ENCODE data around the gene PAK1.

PAK1 gene

DNA sequence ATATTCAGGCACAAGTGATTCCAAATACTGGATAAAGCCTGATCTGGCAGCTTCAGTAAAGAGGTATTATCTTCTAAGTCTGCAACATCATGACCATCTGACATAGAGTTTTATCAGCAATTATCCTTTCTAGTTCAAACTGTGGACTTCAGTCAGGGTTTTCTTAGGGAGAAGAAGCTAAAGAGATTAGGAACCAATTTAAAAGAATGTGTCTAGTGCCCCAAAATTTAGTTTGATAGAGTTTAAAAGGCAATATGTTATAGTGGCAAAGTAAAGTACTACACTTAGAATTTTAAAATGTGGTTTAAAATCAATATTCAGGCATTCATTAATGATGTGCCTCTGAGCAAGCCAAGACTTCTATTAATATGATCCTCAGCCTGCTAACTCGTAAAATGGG, 5.4 kb downstream of the PAK1 start:
- no peak for TF ChIP-seq CSDC2 (CRISPR knock-in tag; IDR thresholded peaks at IDR 0.05)
- no peak for TF ChIP-seq SNAI2 (CRISPR knock-in tag; IDR thresholded peaks at IDR 0.05)
- TF ChIP-seq ZNF70 (CRISPR knock-in tag; IDR thresholded peaks at IDR 0.05) = no peak
- no peak for TF ChIP-seq RARB (CRISPR knock-in tag; IDR thresholded peaks at IDR 0.05)
- TF ChIP-seq GLIS3 (CRISPR knock-in tag; IDR thresholded peaks at IDR 0.05) = no peak
- TF ChIP-seq ESRRG (CRISPR knock-in tag; IDR thresholded peaks at IDR 0.05) = no peak
- no peak for TF ChIP-seq OSR1 (CRISPR knock-in tag; IDR thresholded peaks at IDR 0.05)
- no peak for TF ChIP-seq ZFP3 (CRISPR knock-in tag; IDR thresholded peaks at IDR 0.05)
- no peak for TF ChIP-seq CREB5 (CRISPR knock-in tag; IDR thresholded peaks at IDR 0.05; ENCODE audit: low read depth)
- TF ChIP-seq BACH2 (CRISPR knock-in tag; IDR thresholded peaks at IDR 0.05; ENCODE audit: borderline replicate concordance) = no peak
- no peak for TF ChIP-seq ZNF8 (CRISPR knock-in tag; IDR thresholded peaks at IDR 0.05)
- TF ChIP-seq ZC3H10 (CRISPR knock-in tag; IDR thresholded peaks at IDR 0.05) = no peak
- no peak for TF ChIP-seq POU6F1 (CRISPR knock-in tag; IDR thresholded peaks at IDR 0.05; ENCODE audit: borderline replicate concordance, low read depth)
- no peak for TF ChIP-seq TOX (CRISPR knock-in tag; IDR thresholded peaks at IDR 0.05; ENCODE audit: borderline replicate concordance)
- no peak for TF ChIP-seq ZNF565 (CRISPR knock-in tag; conservative IDR thresholded peaks at IDR 0.05; ENCODE audit: low read depth)

DNA sequence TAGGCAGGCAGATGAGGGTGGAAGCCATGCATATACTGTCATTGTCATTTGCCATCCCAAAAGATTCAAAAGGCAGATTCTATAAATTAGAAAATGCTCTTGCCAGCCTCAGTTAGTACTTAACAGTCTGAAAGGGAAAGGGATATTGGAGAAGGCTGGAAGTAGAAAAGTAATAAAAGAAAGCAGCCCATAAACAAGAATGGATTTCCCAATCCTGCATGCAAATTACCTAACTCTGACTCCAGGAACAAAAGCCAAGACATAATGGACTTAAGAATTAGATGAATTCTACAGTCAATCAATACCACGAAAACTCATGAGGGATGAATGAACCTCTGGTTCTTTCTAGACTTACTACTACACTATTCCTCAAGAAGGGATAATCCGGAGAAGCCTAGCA, 5.9 kb downstream of the PAK1 start:
- ATAC-seq = no peak

More for the DNA sequence above, 5.4 kb downstream of the PAK1 start:
- no peak for ATAC-seq

DNA sequence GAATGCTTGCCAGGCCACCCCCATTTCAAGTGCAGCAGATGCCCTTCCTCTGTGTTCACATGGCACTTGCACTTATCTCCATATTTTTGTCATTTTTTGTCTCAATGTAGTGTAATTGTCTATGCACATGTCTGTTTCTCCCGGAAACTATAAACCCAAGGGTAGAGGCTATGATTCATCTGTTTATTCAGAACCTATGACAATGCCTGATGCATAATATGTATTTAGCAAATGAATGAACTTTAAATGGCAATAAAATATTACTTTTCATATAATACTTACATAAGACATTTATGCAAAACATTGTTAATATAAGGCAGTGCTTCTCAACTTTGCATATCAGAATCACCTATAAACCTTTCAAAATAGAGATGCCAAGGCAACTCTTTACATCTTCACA, 6.7 kb downstream of the PAK1 start:
- TF ChIP-seq PPARA (CRISPR knock-in tag; IDR thresholded peaks at IDR 0.05; ENCODE audit: borderline replicate concordance) (no peak), ZFP3 (CRISPR knock-in tag; IDR thresholded peaks at IDR 0.05) (no peak), ZNF8 (CRISPR knock-in tag; IDR thresholded peaks at IDR 0.05) (no peak), SNAI2 (CRISPR knock-in tag; IDR thresholded peaks at IDR 0.05) (no peak), ARNTL (CRISPR knock-in tag; IDR thresholded peaks at IDR 0.05; ENCODE audit: borderline replicate concordance, low read depth) (no peak), ZC3H10 (CRISPR knock-in tag; IDR thresholded peaks at IDR 0.05) (no peak), GLIS3 (CRISPR knock-in tag; IDR thresholded peaks at IDR 0.05) (no peak), ZNF565 (CRISPR knock-in tag; conservative IDR thresholded peaks at IDR 0.05; ENCODE audit: low read depth) (no peak), TSHZ2 (CRISPR knock-in tag; IDR thresholded peaks at IDR 0.05) (no peak), ESRRG (CRISPR knock-in tag; IDR thresholded peaks at IDR 0.05) (no peak), BACH2 (CRISPR knock-in tag; IDR thresholded peaks at IDR 0.05; ENCODE audit: borderline replicate concordance) (no peak), ZFP30 (CRISPR knock-in tag; IDR thresholded peaks at IDR 0.05) (no peak)
- TF ChIP-seq, protein P1, sequence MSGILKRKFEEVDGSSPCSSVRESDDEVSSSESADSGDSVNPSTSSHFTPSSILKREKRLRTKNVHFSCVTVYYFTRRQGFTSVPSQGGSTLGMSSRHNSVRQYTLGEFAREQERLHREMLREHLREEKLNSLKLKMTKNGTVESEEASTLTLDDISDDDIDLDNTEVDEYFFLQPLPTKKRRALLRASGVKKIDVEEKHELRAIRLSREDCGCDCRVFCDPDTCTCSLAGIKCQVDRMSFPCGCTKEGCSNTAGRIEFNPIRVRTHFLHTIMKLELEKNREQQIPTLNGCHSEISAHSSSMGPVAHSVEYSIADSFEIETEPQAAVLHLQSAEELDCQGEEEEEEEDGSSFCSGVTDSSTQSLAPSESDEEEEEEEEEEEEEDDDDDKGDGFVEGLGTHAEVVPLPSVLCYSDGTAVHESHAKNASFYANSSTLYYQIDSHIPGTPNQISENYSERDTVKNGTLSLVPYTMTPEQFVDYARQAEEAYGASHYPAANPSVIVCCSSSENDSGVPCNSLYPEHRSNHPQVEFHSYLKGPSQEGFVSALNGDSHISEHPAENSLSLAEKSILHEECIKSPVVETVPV (CRISPR knock-in tag; IDR thresholded peaks at IDR 0.05) = no peak

More for the DNA sequence above, 5.9 kb downstream of the PAK1 start:
- TF ChIP-seq CSDC2 (CRISPR knock-in tag; IDR thresholded peaks at IDR 0.05) = no peak

GRCh38 chr11:77457340-77457739, 16.6 kb downstream of the PAK1 start:
- TF ChIP-seq OSR1 (CRISPR knock-in tag; IDR thresholded peaks at IDR 0.05) = no peak
- TF ChIP-seq ESRRG (CRISPR knock-in tag; IDR thresholded peaks at IDR 0.05) = no peak
- TF ChIP-seq GLIS3 (CRISPR knock-in tag; IDR thresholded peaks at IDR 0.05) = no peak
- TF ChIP-seq BACH2 (CRISPR knock-in tag; IDR thresholded peaks at IDR 0.05; ENCODE audit: borderline replicate concordance) = no peak
- TF ChIP-seq CSDC2 (CRISPR knock-in tag; IDR thresholded peaks at IDR 0.05) = no peak
- no peak for TF ChIP-seq CREB5 (CRISPR knock-in tag; IDR thresholded peaks at IDR 0.05; ENCODE audit: low read depth)
- TF ChIP-seq ZFP30 (CRISPR knock-in tag; IDR thresholded peaks at IDR 0.05) = no peak
- no peak for TF ChIP-seq PPARA (CRISPR knock-in tag; IDR thresholded peaks at IDR 0.05; ENCODE audit: borderline replicate concordance)
- no peak for TF ChIP-seq SNAI2 (CRISPR knock-in tag; IDR thresholded peaks at IDR 0.05)
- no peak for TF ChIP-seq ZNF565 (CRISPR knock-in tag; conservative IDR thresholded peaks at IDR 0.05; ENCODE audit: low read depth)
- TF ChIP-seq, protein P1 (CRISPR knock-in tag; IDR thresholded peaks at IDR 0.05) = no peak
- no peak for TF ChIP-seq TSHZ2 (CRISPR knock-in tag; IDR thresholded peaks at IDR 0.05)
- TF ChIP-seq ZNF70 (CRISPR knock-in tag; IDR thresholded peaks at IDR 0.05) = no peak
- TF ChIP-seq RARB (CRISPR knock-in tag; IDR thresholded peaks at IDR 0.05) = no peak

More for the DNA sequence above, 6.7 kb downstream of the PAK1 start:
- no peak for ATAC-seq

More at GRCh38 chr11:77457340-77457739, 16.6 kb downstream of the PAK1 start:
- ATAC-seq = no peak

Measured in SK-N-SH treated with all-trans-retinoic acid at 6 μM for 48 hours (cell line).